ENCODE results near the gene PRKG1. TPM values are rescaled to one million over a fixed set of nuclear protein-coding genes. Genes with fewer than 3 reads are reported as not detected.

The PRKG1 gene
- total and polyA plus RNA-seq, 2 experiments from 2014 or later = 18.2 to 21.1 TPM

- Mint-ChIP-seq H3K4me1 (peaks cover 18% of the 10 kb centered on the region), H3K36me3 (ENCODE audit: low read depth) (no peaks in the 10 kb centered on the region), H3K27me3 (ENCODE audit: insufficient read depth, low read depth, poor library complexity) (peaks cover 1% of the 10 kb centered on the region), H3K27ac (no peak overlapping the region), H3K4me3 (no peak overlapping the region), H3K9me3 (no peaks in the 10 kb centered on the region)
- no peaks in the 10 kb centered on the region for H4K20me1 ChIP-seq (replicated peaks; ENCODE audit: insufficient read depth)
- no peak overlapping the region for H3K27ac ChIP-seq (ENCODE audit: low read depth)
- H3K27me3 ChIP-seq (ENCODE audit: insufficient read depth) = no peaks in the 10 kb centered on the region
- no peaks in the 10 kb centered on the region for H3F3A ChIP-seq (replicated peaks; ENCODE audit: low read depth)
- H3K4me1 ChIP-seq (ENCODE audit: insufficient read depth) = peaks cover 6% of the 10 kb centered on the region; the same call in 1 of the 2 replicates
- TF ChIP-seq CTCF (conservative IDR thresholded peaks at IDR 0.05; ENCODE audit: low read depth in 2 of 2) = no peak
- no peak for TF ChIP-seq CREB1 (CRISPR knock-in tag; IDR thresholded peaks at IDR 0.05; ENCODE audit: low read depth)
- no peak for TF ChIP-seq JUNB (IDR thresholded peaks at IDR 0.05; ENCODE audit: unreplicated experiment)
- no peak for TF ChIP-seq STAT1 (IDR thresholded peaks at IDR 0.05; ENCODE audit: unreplicated experiment)
- TF ChIP-seq ETS1 (IDR thresholded peaks at IDR 0.05) = no peak
- DNase-seq (ENCODE audit: low spot score) = no peak
- no peaks in the 10 kb centered on the region for H3K36me3 ChIP-seq (ENCODE audit: insufficient read depth)
- peaks cover 3% of the 10 kb centered on the region; the same call in 1 of the 2 replicates for H3K9me2 ChIP-seq (ENCODE audit: insufficient read depth)
- no peak overlapping the region for H2AFZ ChIP-seq
- no peak overlapping the region for H3K4me2 ChIP-seq
- ATAC-seq = no peak
- H3K4me3 ChIP-seq = no peak overlapping the region
- no peaks in the 10 kb centered on the region for H3K79me2 ChIP-seq (replicated peaks; ENCODE audit: insufficient read depth)
Observed at GRCh38 chr10:51430506-51430905, 356.2 kb downstream of the PRKG1 start.

- Histone ChIP-seq H4K20me1 (replicated peaks; ENCODE audit: insufficient read depth) (no peaks in the 10 kb centered on the region), H3K9me2 (ENCODE audit: insufficient read depth) (no peaks in the 10 kb centered on the region), H2AFZ (no peak overlapping the region), H3K79me2 (replicated peaks; ENCODE audit: insufficient read depth) (no peaks in the 10 kb centered on the region), H3K27ac (ENCODE audit: low read depth) (no peak overlapping the region), H3K4me2 (no peak overlapping the region), H3K36me3 (ENCODE audit: insufficient read depth) (no peaks in the 10 kb centered on the region), H3K4me3 (no peak overlapping the region), H3K4me1 (ENCODE audit: insufficient read depth) (peaks cover 6% of the 10 kb centered on the region; the same call in 1 of the 2 replicates), H3K27me3 (ENCODE audit: insufficient read depth) (no peaks in the 10 kb centered on the region), H3F3A (replicated peaks; ENCODE audit: low read depth) (no peaks in the 10 kb centered on the region)
- Mint-ChIP-seq H3K4me3 (no peak overlapping the region), H3K4me1 (peaks cover 19% of the 10 kb centered on the region), H3K27me3 (ENCODE audit: insufficient read depth, low read depth, poor library complexity) (peaks cover 1% of the 10 kb centered on the region), H3K36me3 (ENCODE audit: low read depth) (no peaks in the 10 kb centered on the region), H3K9me3 (no peaks in the 10 kb centered on the region), H3K27ac (no peak overlapping the region)
- no peak for ATAC-seq
- DNase-seq (ENCODE audit: low spot score) = no peak
- TF ChIP-seq POLR2AphosphoS5 (IDR thresholded peaks at IDR 0.05; ENCODE audit: low read depth) (no peak), ZNF331 (CRISPR knock-in tag; IDR thresholded peaks at IDR 0.05; ENCODE audit: low read depth) (no peak), ETS1 (IDR thresholded peaks at IDR 0.05) (no peak), CTCF (conservative IDR thresholded peaks at IDR 0.05; ENCODE audit: low read depth in 2 of 2) (no peak), ZNF114 (CRISPR knock-in tag; IDR thresholded peaks at IDR 0.05) (no peak), EZH2 (IDR thresholded peaks at IDR 0.05; ENCODE audit: low read depth, unreplicated experiment) (no peak), STAT1 (IDR thresholded peaks at IDR 0.05; ENCODE audit: unreplicated experiment) (no peak)
Observed at GRCh38 chr10:51433949-51434475, 359.7 kb downstream of the PRKG1 start.

Measured in GM23338 (cell line).